Fibroblast of skin of back (primary cell): ENCODE data around the gene HCCS.

Experiments
- DNase-seq: peaks from one replicate; pipeline ENCODE4 v3.0.0-alpha.2; 2013

Gene HCCS

DNA sequence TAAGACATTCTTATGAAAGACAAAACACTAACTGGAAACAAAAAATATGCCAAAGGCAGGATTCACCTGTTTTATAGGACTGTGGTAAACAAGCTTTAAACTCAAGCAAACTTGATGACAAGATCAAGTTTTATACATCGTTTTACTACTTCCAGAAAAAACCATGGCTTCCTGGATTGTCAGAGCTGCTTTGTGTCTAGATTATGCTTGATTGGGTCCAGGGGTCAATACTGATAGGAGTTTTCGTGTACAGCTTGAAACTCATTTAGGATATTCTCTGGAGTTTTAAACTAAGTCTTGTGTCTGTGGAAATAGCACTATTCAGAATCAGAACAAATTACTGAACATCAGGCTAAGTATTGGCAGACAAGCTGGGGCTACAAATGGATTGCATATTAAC is 13.0 kb downstream of the HCCS start:
- DNase-seq = no peak

DNA sequence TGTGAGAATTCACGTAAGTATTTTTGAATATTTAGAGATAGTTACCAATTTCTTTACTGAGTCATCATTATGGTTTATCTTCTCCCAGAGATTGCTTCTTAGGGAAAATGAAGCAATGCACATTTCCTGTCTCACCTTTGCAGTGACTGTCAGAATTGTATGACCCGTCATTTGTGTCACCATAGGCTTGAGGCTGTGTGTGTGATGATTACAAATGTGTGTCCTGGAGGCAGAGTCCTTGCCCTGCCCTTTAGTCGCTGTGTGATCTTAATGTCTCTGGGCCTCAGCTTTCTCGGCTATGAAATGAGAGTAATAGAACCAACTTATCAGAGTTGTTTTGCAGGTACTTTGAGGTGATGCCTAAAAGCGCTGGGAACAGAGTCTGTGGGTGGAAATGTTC is 13.9 kb downstream of the HCCS start:
- DNase-seq = no peak

DNA sequence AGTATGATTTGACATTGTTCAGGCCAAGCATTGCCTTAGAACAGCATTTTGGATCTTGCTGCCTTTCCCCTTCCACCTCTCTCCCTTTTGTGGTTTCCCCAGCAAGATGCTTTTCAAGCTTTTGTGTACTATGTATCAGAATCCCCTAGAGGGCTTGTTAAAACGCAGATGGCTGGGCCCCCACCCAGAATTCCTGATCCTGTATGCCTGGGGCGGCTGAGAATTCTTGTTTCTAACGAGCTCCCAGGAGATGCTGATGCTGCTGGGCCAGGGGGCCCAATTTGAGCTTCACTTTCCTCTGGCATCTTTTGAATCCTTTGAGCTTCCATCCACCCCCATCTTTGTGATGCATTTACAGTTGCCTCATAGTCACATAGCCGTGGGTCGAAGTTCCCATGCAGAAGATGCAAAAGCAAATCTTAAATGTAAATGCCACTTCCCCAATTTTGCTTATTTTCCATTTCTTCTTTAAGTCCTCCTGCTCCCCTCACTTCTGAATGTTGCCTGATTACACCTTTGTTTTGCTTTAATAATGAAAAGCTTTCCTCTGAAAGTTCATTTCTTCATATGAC is 18.5 kb downstream of the HCCS start:
- peak; percentile 11 for DNase-seq

DNA sequence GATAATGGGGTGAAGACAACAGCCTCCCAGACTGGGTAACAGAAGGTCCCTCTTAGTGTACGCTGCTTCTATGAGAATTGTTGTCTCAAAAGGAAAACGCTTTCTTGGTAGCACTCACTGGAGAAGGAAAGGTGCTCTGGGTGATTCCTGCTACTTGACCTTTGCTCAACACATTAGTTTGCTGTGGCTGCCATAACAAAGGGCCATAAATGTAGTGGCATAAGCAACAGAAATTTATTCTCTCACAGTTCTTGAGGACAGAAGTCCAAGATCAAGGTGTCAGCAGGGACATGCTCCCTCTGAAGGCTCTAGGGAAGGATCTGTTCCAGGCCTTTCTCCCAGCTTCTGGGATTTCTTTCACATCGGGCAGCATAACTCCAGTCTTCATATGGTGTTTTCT is 19.0 kb downstream of the HCCS start:
- DNase-seq = no peak

DNA sequence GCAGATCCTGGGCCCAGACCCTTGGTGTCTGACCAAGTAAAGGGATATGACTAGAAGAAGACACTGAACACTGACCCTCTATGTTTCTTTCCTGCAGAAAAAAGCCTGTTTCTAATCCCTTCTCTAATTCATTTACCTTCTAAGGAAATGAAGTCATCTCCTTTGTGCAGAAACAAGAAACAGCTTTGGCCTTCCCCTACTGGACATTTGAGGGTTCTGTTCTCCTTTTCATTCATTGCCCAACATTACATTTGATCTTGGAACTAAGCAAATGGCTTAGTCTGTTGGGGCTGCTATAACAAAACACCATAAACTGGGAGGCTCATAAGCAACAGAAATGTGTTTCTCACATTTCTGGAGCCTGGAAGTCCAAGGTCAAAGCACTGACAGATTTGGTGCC is 20.0 kb downstream of the HCCS start:
- DNase-seq = no peak

DNA sequence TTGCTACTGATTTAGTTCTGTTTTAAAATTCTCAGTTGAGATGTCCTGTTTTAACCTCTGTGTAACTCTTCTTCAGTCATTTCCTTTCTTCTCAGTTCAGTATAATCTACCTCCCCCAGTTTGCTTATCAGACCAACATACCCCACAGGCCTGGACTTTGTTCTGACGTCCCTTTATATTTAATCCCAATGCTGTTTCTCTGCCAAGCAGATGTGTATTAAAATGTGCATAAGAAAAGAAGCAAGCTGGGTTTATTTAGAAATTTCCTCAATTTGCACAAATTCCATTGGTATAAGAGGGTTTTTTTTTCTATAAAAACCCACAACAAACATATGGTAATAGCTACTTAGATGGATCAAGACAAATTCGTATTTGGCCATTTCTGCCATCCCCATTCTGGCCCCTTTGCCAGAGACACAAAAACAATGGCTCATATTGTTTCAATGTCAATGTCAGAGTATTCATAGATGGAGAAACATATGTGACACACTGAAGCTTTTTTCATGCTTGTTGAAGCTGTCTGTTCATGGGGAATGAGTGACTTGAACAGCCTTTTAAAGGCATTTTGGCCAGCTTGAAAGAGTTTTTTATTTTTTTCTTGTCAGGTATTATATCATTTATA is 24.5 kb downstream of the HCCS start:
- no peak for DNase-seq

DNA sequence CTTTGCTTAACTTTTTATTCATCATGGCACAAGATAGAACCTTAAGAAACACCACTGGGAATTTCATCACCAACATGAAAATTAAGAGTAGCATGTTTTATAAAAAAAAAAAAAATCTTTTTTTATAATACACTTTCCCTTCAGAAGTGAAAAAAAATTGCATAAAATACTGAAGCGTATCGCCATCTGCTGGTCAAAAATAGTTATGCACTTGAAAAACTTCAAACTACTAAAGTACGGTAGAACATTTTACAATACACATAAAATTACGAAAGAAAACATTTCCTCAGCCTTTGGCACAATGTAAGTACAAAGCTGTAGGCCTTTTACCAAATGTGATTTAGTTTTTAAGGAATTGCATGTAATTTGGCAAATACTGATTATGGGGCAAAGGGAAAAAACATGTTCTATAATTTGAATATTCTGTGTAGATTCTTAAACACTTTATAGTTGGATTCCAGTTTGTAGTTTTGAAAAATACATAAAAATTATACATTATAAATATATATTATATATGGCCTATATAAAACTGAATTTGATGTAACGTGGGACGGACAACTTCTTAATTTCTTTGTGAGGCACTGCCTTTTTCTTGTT is 26.5 kb downstream of the HCCS start:
- DNase-seq = peak; percentile 22

DNA sequence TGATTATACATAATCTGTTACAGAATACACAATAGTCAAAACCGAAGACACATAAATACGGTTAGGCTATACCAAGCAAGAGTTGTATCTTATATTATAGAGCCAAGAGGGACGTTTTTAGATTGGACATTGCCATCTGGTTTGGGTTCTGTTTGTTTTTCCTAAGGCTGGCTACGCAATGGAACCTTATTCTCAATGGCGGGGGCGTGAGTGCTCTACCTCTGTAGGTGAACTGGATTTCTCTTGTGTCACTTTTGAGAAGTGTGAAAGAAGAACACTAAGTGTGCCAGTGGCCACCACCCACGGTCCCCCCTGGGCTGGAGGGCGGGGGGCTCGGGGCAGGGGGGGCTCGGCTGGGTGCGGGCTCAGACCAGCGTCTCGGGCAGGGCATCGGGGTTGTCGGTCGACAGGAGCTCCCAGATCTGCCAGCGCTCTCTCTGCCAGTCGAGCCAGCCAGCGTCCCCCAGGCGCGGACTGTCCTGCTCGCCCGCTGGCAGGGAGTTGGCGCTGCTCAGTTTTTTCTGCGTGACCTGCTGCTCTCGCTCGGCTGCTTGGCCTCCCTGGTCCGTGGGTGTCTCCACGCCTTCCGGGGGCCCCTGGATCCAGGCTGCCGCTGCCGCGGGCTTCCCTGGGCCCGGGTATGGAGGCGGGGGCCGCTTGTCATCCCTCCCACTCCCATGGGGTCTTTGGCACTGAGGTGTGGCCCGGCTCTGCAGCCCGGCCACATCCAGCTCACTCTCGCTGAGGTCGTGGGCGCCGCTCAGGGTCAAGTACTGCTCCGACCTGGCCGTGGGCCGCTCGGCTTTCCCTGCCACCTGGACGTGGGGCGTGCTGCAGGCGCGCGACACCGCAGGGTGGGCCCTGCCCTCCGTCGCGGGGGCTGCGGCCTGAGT is 27.6 kb downstream of the HCCS start:
- no peak for DNase-seq

DNA sequence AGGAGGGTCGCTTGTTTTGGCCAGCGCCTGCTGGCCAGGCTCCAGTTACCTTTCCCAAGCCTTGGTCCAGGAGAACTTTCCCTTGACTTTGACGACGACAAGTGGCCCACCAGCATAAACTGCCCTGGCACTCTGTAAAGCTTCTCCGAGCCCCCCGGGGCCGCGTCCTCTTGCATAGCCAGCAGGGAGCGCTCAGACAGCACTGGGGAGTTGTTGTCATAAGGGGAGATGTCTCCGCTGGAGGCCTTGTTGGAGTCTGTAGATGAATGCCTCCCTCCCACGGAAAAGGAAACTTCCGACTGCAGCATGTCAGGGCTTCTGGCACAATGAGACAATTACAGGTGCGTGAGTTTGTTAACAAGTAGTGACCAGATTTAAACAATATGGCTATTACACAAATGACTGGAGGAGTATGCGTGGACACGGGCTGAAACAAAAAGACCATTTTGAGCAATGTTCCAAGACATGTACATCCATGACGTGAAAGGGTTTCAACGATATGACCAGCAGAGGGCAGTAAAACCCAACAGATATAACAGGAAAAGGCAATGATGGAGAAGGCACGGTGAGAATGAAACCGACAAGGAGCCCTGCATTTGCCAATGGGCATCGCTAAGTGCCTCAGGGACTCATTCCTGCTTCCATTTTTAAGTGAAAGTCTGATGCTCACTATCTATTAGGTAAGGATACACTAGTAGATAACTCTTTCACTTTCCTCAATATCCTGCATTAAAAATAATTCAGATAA is 33.0 kb downstream of the HCCS start:
- DNase-seq = peak; percentile 72

DNA sequence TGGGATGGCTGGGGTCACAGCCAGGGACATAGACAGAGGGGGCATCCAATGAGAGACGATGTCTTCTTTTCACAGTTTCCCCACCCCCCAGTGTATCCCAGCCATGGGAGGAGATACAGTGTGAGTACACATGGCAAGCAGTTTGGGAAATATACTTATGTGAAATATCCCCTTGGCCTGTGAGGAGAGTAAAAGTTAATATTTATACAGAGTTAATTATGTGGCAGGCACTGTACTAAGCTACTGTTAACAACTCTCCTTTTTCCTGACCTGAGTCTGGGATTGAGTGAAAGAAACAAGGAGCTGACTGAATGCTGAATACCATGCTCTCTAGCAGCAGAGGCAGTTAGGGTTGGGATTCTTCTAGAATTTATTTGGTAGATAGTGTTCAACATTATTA is 35.3 kb downstream of the HCCS start:
- no peak for DNase-seq

DNA sequence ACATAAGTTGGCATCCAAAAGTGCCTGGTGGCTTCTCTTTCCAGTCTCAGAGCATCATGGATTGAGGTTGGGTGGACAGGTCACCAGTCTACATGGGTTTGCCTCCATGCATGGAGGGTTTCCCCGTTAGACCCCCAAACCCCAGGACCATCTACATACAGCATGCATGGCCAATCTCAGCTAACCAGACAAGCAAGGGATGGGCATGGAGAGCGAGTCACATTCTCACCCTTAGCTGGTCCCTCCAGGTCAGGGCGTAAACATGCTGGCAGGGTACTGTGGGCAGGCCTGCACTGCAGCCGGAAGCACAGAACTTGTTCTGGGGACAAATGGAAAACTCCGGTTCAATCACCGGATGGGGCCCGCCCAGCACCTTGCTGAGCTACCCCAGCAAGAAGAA is 37.3 kb downstream of the HCCS start:
- no peak for DNase-seq

DNA sequence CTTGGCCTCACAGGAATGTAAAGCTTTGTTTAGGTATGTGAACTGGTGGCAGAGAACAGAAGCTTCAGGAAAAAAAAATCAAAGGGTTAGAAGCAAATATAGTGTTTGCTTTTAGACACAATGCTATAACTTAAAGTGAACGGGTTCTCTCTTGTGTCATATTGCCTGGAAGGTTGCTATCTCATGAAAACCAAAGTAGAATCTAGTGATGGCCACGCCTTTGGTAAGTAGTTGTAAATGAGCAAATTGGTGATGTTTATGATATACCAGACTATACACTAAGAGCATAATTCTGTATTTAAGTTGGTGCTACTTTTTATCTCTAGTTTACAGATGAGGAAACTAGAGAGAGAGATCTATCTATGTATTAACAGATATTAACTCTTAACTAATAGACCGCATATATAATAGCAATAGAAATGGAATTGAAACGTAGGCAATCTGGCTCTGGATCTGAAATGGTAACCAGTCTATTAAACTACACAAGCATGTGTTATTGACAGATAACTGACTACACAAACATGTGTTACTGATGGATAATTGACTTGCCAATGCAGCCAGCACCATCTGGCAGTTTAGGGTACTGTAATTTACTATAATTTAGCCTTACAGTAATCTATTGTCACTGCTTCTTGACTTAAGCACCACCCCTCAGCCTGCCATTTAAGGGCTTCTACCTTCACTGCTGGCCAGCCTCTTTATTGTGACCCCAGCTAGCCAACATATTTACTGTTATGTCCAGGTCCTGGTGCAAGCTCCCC is 40.8 kb downstream of the HCCS start:
- peak; percentile 1 for DNase-seq

DNA sequence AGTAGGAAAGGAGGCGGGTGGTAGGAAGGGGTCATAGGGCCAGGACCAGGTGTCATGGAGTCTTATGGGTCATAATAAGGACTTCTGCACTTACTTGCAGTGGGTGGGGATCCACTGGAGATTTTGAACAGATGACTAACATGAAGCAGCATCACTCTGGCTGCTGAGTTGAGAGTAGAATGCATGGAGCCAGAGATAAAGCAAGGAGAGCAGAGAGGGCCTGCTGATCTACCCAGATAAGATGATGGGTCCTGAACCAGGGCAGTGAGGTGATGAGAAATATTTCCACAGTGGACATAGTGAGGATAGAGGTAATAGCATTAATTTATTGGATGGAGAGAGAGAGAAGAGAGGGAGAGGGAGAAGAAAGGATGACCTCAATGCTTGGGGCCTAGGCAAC is 48.0 kb downstream of the HCCS start:
- DNase-seq = no peak

DNA sequence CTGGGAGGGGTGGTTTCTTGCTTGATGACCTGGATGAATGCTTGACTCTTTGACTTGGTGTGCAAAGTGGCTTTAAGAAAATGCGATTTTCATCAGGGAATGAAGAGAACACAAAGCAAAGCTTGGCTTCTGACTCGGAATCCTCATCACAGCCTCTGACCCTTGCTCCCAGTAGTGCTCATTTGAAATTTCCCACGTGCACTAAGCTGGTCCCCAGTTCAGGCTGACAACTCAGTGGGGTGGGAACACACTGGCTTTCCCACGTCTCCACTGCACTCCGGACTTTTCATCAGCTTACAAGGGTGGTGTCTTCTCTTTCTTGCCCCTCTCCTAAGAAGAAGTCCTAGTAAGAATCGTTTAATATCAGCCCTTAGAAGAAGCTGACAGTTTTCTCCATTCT is 53.3 kb downstream of the HCCS start:
- no peak for DNase-seq

DNA sequence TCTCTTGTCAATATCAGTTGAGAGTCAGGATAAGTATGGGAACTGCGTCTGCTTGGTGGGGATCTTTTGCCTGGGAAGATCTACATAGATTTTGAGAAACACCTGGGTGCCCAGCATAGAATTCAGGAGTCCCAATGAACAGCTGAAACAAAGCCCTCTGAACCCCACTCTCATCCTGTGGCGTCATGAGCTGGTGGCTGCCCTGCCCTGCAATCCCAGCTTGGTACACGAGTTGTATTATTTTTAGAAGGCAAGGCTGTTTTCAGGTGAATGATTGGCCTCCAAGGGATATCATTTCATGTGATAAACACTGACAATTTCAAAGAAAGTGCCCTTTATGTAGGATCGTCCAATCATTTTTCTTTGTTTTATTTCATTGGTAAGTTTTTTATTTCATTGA is 60.8 kb downstream of the HCCS start:
- no peak for DNase-seq

DNA sequence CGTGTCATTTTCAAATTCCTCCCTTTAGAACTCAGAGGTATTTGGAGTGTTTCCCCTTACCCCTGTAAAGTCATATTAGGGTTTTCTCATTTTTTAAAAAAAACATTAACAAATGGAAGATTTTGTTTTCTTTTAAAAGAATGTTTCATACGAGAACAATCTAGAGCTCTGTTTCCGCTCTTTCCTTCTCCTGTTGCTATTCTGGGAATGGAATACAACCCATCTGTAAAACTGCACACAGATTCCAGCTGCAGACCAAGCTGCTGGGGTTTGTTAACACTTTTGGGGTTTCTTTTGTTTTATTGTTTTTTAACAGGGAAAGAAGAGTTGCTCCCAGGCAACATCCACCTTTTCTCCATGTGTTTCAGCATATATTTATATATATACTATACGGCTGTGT is 61.3 kb downstream of the HCCS start:
- DNase-seq = no peak
